A673 (cell line): Measurements from ENCODE around the gene SLIT3.

ENCODE experiments used
- EZH2 ChIP-seq: fragments of 200-600 bp; sonication (generic); IDR thresholded peaks from 2 replicates; pipeline ENCODE4 v1.6.1; 2017; ENCODE audit warnings: borderline replicate concordance, low read depth, mild to moderate bottlenecking, mixed read lengths, antibody characterized with exemption, low read length; ENCODE audit not compliant: poor library complexity, severe bottlenecking
- TF ChIP-seq, protein P1 (sequence below): fragments of 300-800, 200-600 bp; sonication (generic); conservative IDR thresholded peaks from 2 replicates; pipeline ENCODE4 v1.5.1; 2017; ENCODE audit warnings: low read depth, mild to moderate bottlenecking, antibody characterized with exemption, low read length, moderate library complexity, mixed read lengths

DNA sequence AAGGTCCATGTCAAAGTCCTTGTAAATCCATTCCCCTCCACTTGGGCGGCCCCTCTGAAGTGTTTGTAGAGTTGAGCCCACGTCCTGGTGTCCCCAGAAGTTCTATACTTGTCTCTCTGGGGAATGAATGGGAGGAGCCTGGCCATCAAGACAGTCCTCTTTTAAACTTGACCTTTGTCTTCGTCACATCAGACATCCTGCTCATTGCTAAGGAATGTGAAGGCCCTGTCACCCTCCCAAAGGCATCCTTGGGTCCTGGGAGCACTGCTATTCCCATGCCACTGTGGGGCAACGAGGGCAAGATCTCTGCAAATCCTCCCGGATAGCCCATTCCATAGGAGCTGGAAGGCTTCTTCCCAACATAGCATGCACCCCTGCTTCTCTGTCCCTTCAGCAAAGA is 235.5 kb downstream of the SLIT3 start:
- TF ChIP-seq, protein P1, sequence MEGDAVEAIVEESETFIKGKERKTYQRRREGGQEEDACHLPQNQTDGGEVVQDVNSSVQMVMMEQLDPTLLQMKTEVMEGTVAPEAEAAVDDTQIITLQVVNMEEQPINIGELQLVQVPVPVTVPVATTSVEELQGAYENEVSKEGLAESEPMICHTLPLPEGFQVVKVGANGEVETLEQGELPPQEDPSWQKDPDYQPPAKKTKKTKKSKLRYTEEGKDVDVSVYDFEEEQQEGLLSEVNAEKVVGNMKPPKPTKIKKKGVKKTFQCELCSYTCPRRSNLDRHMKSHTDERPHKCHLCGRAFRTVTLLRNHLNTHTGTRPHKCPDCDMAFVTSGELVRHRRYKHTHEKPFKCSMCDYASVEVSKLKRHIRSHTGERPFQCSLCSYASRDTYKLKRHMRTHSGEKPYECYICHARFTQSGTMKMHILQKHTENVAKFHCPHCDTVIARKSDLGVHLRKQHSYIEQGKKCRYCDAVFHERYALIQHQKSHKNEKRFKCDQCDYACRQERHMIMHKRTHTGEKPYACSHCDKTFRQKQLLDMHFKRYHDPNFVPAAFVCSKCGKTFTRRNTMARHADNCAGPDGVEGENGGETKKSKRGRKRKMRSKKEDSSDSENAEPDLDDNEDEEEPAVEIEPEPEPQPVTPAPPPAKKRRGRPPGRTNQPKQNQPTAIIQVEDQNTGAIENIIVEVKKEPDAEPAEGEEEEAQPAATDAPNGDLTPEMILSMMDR = no peak
- TF ChIP-seq EZH2 = no peak
